Subcutaneous adipose tissue (tissue), 4 donors: ENCODE results near the gene SIVA1. TPM values are rescaled to one million over a fixed set of nuclear protein-coding genes. Genes with fewer than 3 reads are reported as not detected.

Experiments used
- CTCF ChIP-seq: fragments of 450-650 bp; IDR thresholded peaks from one replicate; pipeline ENCODE4 v1.5.1; 2016; ENCODE audit warnings: low read depth, mild to moderate bottlenecking, control low read depth, antibody characterized with exemption, moderate library complexity
- total RNA-seq, 4 donors: library from RNA; depleted of rRNA; stranded (reverse); fragments of >200 nt; gene quantifications; one replicate each; pipeline ENCODE4 v1.1.0, GENCODE V29; 2016

The SIVA1 gene
- total RNA-seq, 4 donors from 2014 or later: 65.4 to 232 (median 169) TPM

- no peak for TF ChIP-seq CTCF
These were observed 44.2 kb upstream of the SIVA1 start for GRCh38 chr14:104708606-104709268.

- TF ChIP-seq CTCF: no peak
These were observed 43.4 kb upstream of the SIVA1 start for GRCh38 chr14:104709387-104710039.

- TF ChIP-seq CTCF: no peak
These were observed 42.7 kb upstream of the SIVA1 start for GRCh38 chr14:104710071-104710735.

GRCh38 chr14:104712881-104713734 is 39.8 kb upstream of the SIVA1 start:
- TF ChIP-seq CTCF: no peak

- no peak for TF ChIP-seq CTCF
These were observed 38.9 kb upstream of the SIVA1 start for GRCh38 chr14:104714066-104714465.

GRCh38 chr14:104714681-104715080 is 38.3 kb upstream of the SIVA1 start:
- no peak for TF ChIP-seq CTCF
